CD4-positive, alpha-beta T cell treated with Interleukin-4 for 4 hours (primary cell): ENCODE data around the gene CNTROB.
A peak's percentile ranks its signal among the peaks of the same experiment; 100 is the strongest.
"Not testable (repeated sequence)": the region's sequence is repeated elsewhere in the genome, so short reads cannot be mapped to it uniquely, and the experiment has no call there.

Experiments
- DNase-seq: peaks from one replicate; pipeline ENCODE4 v3.0.0-alpha.2; 2020

The CNTROB gene

GRCh38 chr17:7947651-7948050, 15.6 kb downstream of the CNTROB start:
- DNase-seq = no peak

GRCh38 chr17:7950578-7950977, 18.6 kb downstream of the CNTROB start:
- no peak for DNase-seq

- DNase-seq = peak; percentile 19
These were observed 19.3 kb downstream of the CNTROB start for GRCh38 chr17:7951143-7951792.

DNA sequence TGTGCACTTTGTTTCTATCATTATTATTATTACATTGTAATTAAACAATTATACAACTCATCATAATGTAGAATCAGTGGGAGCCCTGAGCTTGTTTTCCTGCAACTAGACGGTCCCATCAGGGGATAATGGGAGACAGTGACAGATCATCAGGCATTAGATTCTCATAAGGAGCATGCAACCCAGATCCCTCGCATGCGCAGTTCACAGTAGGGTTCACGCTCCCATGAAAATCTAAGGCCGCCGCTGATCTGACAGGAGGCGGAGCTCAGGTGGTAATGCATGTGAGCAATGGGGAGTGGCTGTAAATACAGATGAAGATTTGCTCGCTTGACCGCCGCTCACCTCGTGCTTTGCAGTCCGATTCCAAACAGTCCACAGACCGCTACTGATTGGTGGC, 21.3 kb downstream of the CNTROB start:
- not testable (repeated sequence) for DNase-seq

DNA sequence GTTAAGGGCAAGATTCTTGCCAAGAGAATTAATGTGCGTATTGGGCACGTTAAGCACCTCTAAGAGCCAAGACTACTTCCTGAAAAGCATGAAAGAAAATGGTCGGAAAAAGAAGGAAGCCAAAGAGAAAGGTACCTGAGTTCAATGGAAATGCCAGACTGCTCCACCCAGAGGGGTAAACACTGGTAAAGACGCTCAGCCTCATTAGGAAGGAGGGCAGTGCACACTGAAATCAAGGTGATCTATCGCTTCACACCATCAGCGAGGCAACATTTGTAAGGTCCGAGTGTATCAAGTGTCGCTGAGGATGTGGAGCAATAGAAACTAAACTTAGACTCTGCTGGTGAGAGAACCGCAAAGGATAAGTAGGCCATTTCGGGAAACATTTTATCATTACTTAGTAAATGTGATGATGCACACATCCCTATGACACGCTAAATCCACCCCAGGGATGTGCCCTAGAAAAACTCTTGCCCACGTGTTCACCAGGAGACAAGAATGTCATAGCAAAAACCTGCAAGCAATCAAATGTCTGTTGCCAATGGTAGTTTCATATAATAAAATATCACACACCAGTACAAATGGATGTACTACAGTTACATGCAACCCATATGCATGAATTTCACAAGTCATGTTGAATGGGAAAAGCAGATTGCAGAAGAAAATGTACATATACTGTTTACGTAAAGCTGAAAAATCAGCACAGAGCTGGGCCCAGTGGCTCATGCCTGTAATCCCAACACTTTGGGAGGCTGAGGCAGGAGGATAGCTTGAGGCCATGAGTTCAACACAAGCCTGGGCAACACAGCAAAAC, 23.6 kb downstream of the CNTROB start:
- no peak for DNase-seq

DNA sequence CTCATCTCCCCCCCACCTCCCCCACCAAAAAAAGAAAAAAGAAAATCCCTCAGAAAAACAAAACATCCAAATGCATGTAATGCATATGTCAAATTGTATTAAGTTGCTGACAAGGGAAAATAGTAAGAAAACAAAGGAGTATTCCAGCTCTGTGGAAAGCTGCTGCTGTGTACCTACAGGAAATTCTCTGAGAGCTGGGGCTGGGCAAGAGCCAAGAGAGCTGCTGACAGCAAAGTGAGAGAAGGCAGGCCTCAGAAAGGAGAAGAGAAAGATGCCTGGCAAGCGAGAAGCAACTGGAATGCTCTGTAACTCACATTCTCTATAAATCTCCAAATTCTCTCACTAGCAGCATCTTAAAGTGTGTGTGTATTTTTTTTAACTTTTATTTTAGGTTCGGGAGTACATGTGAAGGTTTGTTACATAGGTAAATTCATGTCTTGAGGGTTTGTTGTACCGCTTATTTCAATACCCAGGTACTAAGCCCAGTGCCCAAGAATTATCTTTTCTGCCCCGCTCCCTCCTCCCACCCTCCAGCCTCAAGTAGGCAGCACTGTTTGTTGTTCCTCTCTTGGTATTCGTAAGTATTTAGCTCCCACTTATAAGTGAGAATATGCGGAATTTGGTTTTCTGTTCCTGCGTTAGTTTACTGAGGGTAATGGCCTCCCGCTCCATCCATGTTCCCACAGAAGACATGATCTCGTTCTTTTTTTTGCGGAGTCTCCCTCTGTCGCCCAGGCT, 24.4 kb downstream of the CNTROB start:
- no peak for DNase-seq

DNA sequence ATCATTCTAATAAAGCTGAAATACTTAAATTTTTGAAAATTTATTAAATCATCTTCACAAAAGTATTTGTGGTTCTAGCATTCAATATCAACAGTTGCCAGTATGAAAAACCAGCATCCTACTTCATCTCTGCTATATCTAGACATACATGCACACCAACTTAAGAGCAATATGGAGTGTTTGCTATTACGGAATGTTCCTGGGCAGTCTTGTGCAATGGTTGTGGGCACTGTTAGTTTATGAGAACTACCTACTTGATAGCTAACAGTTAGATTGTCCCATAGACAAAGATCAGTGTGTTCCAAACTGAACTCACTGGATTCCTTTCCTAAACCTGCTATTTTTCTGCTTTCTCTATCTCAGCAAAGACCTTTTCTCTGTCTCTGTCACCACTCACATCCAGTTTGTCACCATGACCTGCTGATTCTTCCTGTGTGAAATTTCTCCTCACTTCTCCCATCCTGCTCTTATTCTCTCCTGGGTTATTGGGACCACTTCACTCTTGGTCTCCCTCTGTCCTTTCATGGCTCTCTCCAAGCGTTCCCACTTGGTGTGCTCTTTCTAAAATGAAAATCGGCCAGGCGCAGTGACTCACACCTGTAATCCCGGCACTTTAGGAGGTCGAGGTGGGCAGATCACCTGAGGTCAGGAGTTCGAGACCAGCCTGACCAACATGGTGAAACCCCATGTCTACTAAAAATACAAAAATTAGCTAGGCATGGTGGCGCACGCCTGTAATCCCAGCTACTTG, 27.7 kb downstream of the CNTROB start:
- no peak for DNase-seq

- no peak for DNase-seq
These were observed 29.4 kb downstream of the CNTROB start for GRCh38 chr17:7961421-7961820.

DNA sequence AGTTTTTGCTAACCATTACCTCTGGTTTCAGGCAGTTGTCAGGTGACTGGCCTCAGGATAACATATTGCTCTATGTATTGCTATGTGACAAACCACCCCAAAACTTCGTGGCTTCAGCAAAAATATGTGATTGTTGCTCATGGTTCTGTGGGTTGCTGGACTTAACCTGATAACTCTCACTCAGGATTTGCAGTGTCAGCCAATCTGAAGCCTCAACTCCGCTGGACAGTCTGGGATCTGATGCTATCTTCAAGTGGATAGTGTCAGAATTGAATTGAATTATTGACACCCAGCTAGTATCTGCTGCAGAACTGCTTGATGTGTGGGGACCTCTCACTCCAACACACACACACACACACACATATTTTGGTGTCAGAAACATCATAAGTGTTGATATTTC, 35.7 kb downstream of the CNTROB start:
- DNase-seq = no peak

DNA sequence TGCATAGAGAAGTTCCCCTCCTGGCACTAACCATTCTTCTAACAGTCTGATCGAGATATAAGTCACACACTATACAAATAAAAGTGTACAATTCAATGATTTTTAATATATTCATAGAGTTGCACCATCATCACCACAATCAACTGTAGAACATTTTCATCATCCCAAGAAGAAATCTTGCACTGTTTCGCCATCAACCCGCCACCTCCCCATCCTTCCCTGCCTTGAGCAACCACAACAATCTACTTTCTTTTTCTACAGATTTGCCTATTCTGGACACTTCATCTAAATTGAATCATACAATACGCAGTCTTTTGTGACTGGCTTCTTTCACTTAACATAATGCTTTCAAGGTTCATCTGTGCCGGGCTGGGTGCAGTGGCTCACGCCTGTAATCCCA, 37.4 kb downstream of the CNTROB start:
- DNase-seq = no peak

GRCh38 chr17:7971651-7972050, 39.6 kb downstream of the CNTROB start:
- no peak for DNase-seq

DNA sequence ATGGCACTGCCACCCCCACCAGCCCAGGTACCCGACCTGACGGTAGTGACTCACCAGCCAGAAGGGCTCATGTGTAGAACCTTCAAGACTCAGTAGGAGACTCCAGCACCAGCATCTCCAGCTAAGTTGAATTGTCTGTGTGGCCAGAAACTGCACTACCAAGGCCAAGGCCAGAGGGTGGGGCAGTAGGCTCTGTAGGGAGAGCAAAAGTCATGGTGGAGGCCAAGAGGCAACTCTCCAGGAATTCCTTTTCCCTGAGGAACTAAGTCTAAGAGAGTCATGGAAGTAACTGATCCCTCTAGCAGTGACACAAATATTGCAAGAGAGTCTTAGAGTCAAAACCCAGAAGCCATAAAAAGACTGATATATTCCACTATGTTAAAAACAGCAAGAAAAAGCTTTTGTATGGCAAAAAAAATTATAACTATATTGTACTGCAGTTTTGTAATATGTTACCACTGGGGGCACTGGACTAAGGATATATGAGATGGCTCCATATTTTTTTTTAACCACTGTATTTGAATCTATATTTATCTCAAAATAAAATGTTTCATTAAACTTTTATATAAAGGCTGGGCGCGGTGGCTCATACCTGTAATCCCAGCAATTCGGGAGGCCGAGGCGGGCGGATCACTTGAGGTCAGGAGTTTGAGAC, 40.3 kb downstream of the CNTROB start:
- no peak for DNase-seq

DNA sequence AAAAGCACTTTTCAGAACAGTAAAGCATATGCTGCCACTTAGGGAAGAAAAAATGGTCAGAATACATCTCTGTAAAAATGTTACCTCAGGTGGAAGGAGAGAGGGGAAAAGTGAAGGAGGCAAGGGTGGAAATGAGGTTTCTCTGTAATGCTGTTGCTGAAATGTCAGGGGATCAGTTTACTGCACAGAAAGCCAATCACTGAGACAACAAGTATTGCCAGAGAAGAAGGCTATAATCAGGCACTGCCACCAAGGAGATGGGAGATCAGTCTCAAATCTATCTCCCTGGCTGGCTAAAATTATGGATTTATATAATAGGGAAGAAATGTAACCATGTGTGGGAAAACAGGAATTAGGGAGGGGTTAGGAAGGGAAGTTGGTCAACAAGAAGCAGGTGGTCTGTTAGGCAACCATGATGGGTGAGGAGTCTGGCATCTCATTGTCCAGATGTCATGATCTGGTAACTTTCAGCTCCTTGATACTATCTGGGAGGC, 42.7 kb downstream of the CNTROB start:
- no peak for DNase-seq

DNA sequence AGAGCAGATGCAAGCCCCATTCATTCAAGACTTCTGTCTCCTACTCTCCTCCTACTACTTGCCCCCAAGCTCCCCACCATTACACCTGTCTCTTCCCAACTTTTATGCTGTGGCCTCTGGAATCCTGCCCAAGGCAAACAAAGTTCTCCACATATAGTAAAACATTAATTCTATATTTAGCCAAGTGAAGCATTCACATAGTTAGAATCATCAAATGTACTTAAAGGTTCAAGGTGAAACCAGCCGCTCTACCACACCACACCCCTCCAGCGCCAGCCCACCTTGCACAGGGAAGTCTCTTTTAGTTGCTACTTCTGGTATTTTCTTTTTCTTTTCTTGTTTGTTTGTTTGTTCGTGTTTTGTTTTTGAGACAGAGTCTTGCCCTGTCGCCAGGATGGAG, 45.0 kb downstream of the CNTROB start:
- no peak for DNase-seq

DNA sequence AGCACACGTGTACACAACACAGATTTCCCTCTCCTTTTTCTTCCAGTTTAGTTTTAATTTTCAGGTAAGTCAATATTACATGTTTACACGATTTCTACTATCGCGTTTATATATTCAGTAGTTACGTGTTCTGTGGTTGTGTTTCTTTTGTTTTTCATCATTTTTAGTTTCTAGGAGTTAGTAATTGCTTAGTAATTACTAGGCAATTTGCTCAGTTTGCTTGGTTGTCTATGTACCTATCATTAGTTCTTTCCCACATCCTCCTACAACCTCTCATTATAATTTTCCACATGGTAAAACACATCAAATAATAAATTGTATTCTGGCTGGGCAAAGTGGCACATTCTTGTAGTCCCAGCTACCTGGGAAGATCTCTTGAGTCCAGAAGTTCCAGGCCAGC, 45.8 kb downstream of the CNTROB start:
- DNase-seq = no peak

DNA sequence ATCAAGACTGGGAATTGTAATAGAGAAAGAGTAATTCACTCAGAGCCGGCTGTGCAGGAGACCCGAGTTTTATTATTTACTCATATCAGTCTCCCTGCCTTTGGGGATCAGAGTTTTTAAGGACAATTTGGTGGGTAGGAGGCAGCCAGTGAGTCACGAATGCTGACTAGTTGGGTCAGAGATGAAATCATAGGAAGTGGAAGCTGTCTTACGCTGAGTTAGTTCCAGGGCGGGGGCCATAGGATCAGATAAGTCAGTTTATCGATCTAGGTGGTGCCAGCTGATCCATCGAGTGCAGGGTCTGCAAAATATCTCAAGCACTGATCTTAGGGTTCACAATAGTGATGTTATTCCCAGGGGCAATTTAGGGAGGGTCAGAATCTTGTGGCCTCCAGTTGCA, 50.2 kb downstream of the CNTROB start:
- no peak for DNase-seq

DNA sequence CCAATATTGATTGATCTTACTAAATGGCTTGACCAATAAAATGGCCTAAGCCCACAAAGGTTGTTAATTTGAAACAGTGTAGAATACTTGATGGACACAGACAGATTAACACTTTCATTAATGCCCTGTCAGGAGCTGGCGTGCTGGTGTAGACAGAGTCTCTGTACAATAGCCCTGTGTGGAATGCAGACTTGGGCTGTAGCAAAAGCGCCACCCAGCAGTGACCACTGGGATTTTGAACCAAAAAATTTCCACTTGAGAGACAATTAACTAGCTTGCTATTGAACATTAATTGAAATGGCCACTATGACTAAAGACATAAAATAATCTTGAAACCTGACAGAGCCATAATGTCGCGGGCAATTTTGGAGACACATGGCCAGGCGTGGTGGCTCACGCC, 50.7 kb downstream of the CNTROB start:
- DNase-seq = no peak

- DNase-seq = no peak
These were observed 52.9 kb downstream of the CNTROB start for GRCh38 chr17:7984904-7985303.

DNA sequence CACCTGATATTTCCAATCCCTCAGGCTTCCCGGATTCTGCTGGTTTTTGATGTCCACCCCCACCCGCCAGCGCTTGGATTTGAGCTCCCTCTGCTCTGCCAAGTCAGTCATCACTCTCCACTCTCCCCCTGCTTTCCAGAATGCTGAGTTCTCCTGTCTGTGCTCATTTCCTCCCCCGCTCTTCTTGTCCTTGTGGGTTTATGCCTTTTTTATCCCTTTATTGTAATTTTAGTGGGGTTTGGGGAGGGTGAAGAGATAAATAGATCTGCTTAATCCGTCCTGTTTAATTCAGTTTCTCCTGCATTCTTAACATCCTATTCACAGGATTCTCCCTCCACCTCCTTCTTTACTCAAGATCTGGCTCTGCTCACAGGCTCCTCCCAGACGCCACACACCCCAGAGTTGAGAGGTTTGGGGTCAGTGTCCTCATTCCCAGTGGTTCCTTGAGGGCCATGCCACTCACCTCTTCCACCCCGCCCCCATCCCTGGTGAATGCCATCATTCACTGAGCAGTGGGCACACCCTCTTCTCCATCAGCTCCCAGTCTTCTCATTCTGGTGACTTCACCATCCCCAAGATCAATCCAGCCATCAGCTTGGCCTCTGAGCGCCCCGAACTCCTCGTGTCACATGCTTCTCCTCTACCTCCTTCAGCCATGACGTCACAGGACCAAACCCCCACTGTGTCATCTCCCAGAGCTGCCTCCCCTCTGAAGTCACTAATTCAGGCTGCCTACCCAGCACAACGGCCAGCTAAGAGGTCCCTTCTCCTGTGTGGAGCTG, 55.3 kb downstream of the CNTROB start:
- no peak for DNase-seq

GRCh38 chr17:7988750-7989178, 56.8 kb downstream of the CNTROB start:
- peak; percentile 87 for DNase-seq
